Kidney epithelial cell (primary cell): ENCODE data around the gene AGA. TPM values are rescaled to one million over a fixed set of nuclear protein-coding genes. Genes with fewer than 3 reads are reported as not detected.

Experiments used
- DNase-seq: peaks from one replicate; pipeline ENCODE4 v3.0.0-alpha.2; 2010; ENCODE audit warnings: low read depth
- H3K27me3 ChIP-seq: 2 replicates; pipeline ENCODE4 v1.6.0; 2011; ENCODE audit warnings: low read length; ENCODE audit not compliant: control insufficient read depth, insufficient read depth
- H3K36me3 ChIP-seq: 2 replicates; pipeline ENCODE4 v1.5.1; 2011; ENCODE audit warnings: low read length; ENCODE audit not compliant: control insufficient read depth, insufficient read depth
- H3K4me3 ChIP-seq: 2 replicates; pipeline ENCODE4 v1.5.1; 2011; ENCODE audit warnings: low read depth, mild to moderate bottlenecking, control low read depth, low read length
- total RNA-seq: library from RNA; depleted of rRNA; stranded (reverse); fragments of >200 nt; gene quantifications from 2 replicates; pipeline ENCODE4 v1.2.3, GENCODE V29; 2015
- TF ChIP-seq, protein P1 (sequence below): IDR thresholded peaks from 2 replicates; pipeline ENCODE4 v1.5.1; 2011; ENCODE audit warnings: mild to moderate bottlenecking, moderate library complexity, low read length, control low read depth, inconsistent platforms; ENCODE audit not compliant: insufficient read depth, poor library complexity, severe bottlenecking

The AGA gene
- total RNA-seq, 1 donor from 2014 or later: 12.7 TPM

DNA sequence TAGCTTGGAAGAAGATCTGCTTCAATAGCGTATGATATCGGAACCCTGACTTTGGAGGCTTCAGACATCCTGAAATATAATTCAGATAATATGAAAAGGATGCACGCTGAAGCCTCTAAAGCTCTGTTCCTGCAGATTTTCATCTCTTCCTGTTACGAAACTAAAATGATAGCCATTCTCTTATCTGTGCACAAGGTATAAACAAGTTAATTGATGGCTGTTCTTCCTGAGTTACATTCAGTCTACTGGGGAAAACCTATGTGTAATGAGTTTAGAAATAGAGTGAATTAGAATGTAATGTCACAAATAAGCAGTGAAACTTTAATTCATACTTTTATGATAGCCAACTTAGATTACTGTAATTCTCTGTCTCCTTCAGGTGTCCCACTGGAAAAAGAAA, 36.8 kb upstream of the AGA start:
- Histone ChIP-seq H3K4me3 (no peak overlapping the region), H3K36me3 (no peaks in the 10 kb centered on the region), H3K27me3 (no peaks in the 10 kb centered on the region)
- DNase-seq: no peak
- TF ChIP-seq, protein P1, sequence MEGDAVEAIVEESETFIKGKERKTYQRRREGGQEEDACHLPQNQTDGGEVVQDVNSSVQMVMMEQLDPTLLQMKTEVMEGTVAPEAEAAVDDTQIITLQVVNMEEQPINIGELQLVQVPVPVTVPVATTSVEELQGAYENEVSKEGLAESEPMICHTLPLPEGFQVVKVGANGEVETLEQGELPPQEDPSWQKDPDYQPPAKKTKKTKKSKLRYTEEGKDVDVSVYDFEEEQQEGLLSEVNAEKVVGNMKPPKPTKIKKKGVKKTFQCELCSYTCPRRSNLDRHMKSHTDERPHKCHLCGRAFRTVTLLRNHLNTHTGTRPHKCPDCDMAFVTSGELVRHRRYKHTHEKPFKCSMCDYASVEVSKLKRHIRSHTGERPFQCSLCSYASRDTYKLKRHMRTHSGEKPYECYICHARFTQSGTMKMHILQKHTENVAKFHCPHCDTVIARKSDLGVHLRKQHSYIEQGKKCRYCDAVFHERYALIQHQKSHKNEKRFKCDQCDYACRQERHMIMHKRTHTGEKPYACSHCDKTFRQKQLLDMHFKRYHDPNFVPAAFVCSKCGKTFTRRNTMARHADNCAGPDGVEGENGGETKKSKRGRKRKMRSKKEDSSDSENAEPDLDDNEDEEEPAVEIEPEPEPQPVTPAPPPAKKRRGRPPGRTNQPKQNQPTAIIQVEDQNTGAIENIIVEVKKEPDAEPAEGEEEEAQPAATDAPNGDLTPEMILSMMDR: no peak

DNA sequence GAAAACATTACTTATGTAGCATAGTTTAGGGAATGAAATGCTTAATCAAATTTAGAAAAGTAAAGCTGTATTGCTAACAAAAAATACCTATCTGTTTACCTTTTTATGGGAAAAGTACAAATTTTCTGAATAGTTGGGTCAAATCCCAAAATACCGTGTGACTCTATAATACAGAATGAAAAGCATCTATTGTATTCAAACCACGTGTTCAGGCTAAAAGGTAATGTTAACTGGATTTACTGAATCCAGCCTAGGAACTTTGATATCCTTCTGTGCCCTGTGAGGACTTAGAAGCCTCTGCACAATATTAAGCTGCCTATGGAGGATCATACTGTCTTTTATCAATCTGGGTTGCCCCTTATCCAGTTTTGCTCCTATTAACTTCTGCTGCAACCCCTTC, 36.3 kb upstream of the AGA start:
- no peaks in the 10 kb centered on the region for H3K27me3 ChIP-seq
- TF ChIP-seq, protein P1: no peak
- no peak for DNase-seq
- H3K36me3 ChIP-seq: no peaks in the 10 kb centered on the region
- no peak overlapping the region for H3K4me3 ChIP-seq

DNA sequence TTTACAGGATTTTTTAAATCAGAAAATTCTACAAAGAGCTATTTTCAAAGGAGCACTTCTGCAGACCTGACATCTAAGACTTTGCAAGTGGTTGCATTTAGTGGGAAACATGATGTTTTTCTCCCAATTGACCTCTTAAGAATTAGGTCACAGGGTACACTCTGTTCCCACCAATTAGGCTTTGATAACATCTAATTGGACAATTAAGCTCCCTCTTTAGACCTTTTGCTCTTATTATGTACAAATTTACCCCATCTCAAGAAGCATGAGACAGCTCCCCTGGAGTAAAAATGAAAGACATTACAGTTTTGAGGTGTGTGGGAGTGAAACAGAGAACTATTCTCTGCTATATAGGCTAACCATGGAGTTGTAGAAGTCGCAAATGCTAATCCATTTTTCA, 31.8 kb upstream of the AGA start:
- Histone ChIP-seq H3K36me3 (no peaks in the 10 kb centered on the region), H3K27me3 (no peaks in the 10 kb centered on the region), H3K4me3 (no peak overlapping the region)
- TF ChIP-seq, protein P1: no peak
- no peak for DNase-seq

- no peak overlapping the region for H3K4me3 ChIP-seq
- no peak for DNase-seq
- TF ChIP-seq, protein P1: no peak
- H3K27me3 ChIP-seq: no peaks in the 10 kb centered on the region
- no peaks in the 10 kb centered on the region for H3K36me3 ChIP-seq
Observed at GRCh38 chr4:177464026-177464425, 21.8 kb upstream of the AGA start.

DNA sequence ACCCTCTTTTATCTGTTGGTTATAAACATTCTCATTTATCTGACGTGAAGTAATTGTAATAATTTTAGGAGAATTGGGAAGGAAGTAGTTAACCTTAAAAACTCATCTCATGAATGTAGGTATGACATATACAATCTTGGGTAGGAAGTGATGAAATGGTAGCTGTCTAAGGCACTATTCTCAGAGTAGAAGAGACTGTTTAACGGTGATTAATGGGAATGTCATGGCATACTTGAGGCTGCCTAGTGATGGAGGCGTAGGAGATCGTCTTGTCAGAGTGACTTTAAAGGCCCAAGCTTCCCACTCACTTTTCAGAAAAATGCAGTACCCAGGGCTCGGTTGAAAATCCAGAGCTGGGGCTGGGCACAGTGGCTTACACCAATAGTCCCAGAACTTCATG, 19.4 kb upstream of the AGA start:
- no peak for DNase-seq
- H3K27me3 ChIP-seq: no peaks in the 10 kb centered on the region
- H3K4me3 ChIP-seq: no peak overlapping the region
- TF ChIP-seq, protein P1: no peak
- H3K36me3 ChIP-seq: no peaks in the 10 kb centered on the region

DNA sequence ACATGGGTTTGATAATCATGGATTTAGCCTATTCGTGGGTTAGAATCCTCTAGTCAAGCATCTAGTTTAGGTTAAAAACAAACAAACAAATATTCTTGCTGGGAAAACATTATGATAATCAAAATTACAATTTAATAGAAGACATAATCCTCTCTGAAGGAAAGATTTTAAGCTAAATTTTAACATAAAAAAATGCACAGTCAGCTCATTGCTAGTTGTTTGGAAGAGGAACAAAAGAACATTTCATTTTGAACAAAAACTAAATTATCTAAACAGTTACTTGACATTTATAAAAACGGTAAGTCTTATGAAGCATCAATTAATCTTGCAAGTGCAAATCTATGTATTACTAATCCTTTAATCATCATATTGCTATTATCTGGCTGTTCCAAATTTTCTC, 18.2 kb upstream of the AGA start:
- Histone ChIP-seq H3K27me3 (no peaks in the 10 kb centered on the region), H3K36me3 (no peaks in the 10 kb centered on the region), H3K4me3 (no peak overlapping the region)
- TF ChIP-seq, protein P1: no peak
- no peak for DNase-seq
